Lung microvascular endothelial cell (primary cell): ENCODE measurements around the gene PPT1. TPM values are rescaled to one million over a fixed set of nuclear protein-coding genes. Genes with fewer than 3 reads are reported as not detected.

Experiments used
- DNase-seq, 2 donors: peaks; one replicate each; pipeline versions ENCODE4 v3.0.0 to v3.0.0-alpha.2; 2010; ENCODE audit warnings: low read depth in 2 of 2
- total RNA-seq: library from RNA; depleted of rRNA; stranded (reverse); fragments of >200 nt; gene quantifications from 2 replicates; pipeline ENCODE4 v1.2.1, GENCODE V29; 2014

PPT1 gene
- total RNA-seq, 1 donor from 2014 or later, result 34.7 TPM

GRCh38 chr1:40032240-40032891, 64.7 kb downstream of the PPT1 start:
- peak; percentile 68 to 73 for DNase-seq

GRCh38 chr1:40030528-40031135, 66.4 kb downstream of the PPT1 start:
- peak in 1 of 2 donors; percentile 16 for DNase-seq

- no peak for DNase-seq
Observed at GRCh38 chr1:40029608-40030007, 67.4 kb downstream of the PPT1 start.

- no peak for DNase-seq
Observed at GRCh38 chr1:40027647-40028046, 69.4 kb downstream of the PPT1 start.

GRCh38 chr1:40024671-40025070, 72.4 kb downstream of the PPT1 start:
- no peak for DNase-seq

- DNase-seq, result no peak
Observed at GRCh38 chr1:40023379-40023944, 73.6 kb downstream of the PPT1 start.

Other genes with a start within 250 kb of the PPT1 start
- 11.7 and 13.1 TPM in 2 replicates for gene TRIT1, start 213.7 kb downstream of the PPT1 start, total RNA-seq
- 0.20 and 0.44 TPM in 2 replicates for gene MYCL, start 195.3 kb downstream of the PPT1 start, total RNA-seq
- gene MFSD2A, start 142.1 kb downstream of the PPT1 start, total RNA-seq, result under 0.01 and 0.44 TPM in 2 replicates
- 296 and 327 TPM in 2 replicates for gene CAP1, start 56.5 kb downstream of the PPT1 start, total RNA-seq
- gene RLF, start 64.1 kb upstream of the PPT1 start, total RNA-seq, result 12.9 and 19.2 TPM in 2 replicates
- gene TMCO2, start 150.7 kb upstream of the PPT1 start, total RNA-seq, result not detected in 2 replicates
- gene ZMPSTE24, start 161.0 kb upstream of the PPT1 start, total RNA-seq, result 40.5 and 64.1 TPM in 2 replicates
- 0.22 and 0.79 TPM in 2 replicates for gene COL9A2, start 220.0 kb upstream of the PPT1 start, total RNA-seq